NCI-H524 treated with DMSO at 0.1 percent for 48 hours (cell line): ENCODE measurements around the gene CPT1A.

Experiments used
- DNase-seq: peaks from one replicate; lab custom pipeline; 2025; lab: John Stamatoyannopoulos, UW

Gene CPT1A

DNA sequence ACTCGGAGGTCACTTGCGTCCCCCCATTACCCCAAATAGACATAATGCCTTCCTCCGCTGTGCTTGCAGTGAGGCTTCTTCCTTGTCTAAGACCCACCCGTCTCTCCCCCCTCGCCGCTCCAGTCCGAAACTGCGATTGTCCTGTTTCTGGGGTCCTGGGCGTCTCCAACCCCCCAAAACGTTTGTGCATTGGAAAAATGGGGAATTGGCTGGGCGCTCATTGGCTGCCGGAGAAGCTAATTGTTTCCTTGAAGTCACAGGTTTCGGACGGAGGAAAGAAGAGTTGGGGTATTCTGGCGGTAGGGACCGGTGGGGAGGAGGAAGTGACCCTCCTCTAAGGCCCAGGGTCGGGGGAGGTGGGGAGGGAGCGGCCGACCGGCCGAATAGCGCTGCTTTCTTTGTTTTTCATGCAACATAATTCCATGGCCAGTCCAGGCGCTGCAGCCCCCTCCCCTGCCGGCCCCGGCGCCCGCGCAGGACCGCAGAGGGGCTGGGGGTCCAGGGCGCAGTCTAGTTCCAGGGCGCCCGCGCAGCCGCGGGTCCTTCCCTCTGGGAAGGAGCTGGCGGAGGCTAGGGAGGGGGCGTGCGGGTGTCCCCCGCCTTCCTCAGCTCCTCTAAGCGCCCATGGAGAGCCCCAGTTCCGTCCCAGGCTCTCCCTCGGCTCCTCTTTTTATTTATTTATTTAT, 12.7 kb upstream of the CPT1A start:
- no peak for DNase-seq

DNA sequence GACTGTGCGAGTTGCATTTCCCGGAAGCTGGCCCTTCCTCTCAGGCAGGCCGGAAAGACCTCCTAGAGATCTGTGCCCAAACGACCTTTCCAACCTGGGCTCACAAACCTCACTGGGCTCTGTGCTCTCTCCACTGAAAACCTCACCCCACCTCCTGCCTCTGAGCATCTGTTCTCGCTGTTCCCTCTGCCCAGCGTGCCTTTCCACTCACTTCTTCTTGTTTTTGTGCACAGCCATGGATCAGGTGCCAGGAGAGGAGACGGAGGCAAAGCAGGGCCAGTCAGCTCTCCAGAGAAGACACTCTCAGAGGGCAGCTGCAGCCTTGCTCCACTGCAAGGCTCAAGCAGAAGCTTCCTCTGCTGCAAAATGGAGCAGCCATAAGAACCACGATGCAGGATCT, 10.9 kb upstream of the CPT1A start:
- no peak for DNase-seq

DNA sequence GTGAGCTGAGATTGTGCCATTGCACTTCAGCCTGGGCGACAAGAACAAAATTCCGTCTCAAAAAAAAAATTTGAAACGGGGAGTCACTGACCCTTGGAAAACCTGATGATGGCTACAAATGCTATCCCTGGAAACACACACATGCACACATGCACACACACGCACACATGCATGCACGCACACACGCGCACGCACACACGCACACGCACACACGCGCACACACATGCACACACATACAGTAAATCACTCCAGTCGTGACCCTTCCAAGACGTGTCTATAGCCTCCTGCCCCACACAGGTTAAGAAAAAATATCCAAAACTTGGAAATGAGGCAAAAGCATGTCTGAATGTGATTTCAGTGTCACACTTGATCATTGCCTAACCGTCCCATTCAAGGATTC, 6.7 kb upstream of the CPT1A start:
- no peak for DNase-seq

DNA sequence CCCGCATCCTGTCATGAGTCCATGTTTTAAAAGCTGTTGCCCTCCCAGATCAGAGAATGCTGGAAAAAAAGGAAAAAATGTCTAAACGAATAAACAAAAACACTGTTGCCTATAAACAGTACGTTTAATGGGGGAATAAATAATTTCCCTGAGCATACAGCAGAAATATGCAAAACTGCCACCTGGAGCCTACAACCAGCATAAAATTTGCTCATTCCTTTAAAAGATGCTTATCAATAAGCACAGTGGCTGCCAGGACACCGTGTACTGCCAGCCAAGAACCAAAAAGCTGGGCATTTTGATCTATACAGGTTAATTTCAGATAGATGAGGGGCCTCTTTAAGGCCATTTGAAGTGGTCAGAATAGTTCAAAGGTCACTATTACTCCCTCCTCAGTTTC, 5.7 kb upstream of the CPT1A start:
- DNase-seq = no peak

DNA sequence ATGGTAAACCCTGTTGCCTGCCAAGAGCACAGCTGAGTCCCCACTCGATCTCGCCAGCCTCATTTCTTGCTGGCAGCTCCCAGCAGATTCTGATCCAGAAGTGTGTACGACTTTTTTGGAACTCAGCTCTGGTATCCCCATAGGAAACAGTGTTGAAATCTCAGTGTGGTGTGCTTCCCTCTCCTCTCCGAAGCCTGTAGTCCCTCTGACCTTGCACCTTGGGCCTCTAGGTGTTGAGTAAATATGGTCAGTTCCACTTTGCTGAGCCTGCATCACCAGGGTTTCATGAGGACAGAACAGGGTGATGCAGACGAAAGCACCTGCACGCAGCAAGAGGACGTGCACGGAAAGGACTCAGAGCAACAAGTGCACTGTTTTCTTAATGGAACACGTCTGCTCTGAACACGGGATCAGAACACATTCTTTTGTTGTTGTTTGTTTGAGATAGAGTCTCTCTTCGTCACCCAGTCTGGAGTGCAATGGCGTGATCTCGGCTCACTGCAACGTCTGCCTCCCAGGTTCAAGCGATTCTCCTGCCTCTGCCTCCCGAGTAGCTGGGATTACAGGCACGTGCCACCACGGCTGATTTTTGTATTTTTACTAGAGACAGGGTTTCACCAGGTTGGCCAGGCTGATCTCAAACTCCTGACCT, 3.8 kb upstream of the CPT1A start:
- no peak for DNase-seq

DNA sequence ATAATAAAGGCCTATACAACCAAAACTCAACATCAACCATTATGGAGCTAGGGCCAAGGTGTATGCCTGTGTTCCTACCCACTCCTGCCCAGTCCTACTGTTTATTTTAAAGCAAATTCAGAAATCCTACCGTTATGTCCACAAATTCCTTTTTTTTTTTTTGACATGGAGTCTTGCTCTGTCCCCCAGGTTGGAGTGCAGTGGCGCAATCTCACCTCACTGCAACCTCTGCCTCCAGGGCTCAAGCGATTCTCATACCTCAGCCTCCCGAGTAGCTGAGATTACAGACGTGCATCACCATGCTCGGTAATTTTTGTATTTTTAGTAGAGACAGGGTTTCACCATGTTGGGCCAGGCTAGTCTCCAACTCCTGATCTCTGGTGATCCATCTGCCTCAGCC, 3.1 kb upstream of the CPT1A start:
- no peak for DNase-seq

DNA sequence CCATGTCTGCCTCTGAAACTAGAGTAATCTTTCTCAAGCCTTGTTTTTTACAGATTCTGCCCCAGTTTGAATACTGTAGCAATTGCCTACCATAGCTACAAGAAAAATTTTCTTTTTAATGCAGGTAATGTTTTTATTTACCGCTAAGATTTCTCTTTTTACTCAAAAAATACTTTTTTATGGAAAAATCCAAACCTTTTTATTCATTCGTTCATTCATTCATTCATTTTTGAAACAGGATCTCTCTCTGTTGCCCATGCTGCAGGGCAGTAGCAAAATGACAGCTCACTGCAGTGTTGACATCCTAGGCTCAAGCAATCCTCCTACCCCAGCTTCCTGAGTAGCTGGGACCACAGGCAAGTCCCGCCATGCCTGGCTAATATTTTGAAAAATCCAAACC, 2.7 kb upstream of the CPT1A start:
- DNase-seq = no peak

DNA sequence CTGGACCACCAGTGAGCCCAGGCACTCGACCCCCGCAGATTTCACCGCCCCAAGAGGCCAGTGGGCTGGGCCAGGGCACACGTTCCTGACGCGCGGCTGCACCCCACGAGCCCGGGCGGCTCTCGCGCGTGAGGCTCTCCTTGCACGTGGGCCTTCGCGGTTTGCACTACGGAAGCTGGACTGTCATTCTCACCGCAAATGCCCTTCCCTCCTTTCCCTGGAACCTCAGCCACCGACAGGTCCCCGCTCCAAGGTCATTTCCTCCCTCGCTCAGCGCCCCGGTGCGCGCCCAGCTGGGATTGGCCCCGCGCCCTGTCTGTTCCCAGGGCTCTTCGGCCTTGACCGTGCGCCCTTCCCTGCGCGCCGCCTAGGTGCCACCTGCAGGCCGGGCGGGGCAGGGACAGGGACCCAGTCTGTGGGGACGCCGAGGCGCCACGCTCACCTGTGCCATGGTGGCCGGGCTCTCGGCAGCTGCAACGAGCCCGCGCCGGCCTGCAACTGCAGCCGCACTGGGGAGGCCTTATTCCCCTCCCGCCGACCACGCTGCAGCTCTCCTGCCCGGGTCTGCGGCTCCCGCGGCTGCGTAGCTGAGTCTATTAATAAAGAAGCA, 2.1 kb upstream of the CPT1A start:
- DNase-seq = no peak

DNA sequence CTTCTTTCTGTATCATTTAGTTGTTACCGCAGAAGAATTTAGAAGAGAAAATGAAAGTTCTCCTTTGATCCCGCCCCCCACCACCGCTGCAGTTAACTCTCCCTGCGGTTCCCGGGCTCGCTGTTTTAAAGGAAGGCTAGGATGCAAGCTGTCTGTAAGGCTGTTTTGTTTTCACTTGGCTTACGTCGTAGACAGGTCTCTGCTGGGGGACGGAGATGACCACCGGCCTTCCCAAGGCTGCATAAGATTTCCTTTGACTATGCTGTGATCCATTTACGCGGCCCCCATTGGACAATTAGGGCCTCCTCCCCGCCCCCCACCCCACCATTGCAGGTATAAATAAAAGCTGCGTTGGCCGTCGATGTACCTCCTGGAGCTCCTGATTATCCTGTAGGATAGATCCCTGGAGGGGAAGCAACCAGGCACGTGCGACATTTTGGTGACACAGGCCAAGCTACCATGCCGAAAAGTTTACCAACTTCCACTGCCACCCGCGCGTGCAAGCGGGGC, 1.4 kb upstream of the CPT1A start:
- no peak for DNase-seq

DNA sequence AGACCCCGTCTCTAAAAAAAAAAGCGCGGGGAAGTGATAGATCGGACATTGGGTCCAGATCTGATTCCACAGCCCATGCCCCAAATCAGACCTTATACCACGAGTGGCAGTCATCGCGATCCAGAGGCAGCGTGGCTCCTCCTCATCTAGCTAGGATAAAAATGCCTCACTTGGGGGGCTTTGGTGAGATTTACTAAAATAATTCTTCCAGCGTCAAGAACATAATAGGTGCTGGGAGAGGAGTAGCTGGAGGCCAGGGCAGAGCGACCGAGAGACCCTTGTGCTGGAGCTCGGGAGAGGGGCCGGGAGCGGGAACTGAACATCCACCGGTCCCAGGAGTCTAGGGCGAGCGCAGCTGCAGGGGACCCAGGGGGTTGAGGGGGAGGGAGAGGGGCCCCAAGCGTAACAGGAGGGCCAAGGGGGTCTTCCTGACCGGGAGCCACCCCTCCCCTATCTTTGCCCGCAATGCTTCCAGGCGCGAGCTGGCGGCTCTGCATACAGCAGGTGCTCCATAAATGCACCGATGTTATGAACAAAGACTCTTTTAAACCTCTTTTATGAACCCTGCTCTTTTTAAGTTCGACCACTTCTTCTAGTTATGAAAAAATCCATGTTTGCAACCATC, 823 bp upstream of the CPT1A start:
- DNase-seq = no peak

DNA sequence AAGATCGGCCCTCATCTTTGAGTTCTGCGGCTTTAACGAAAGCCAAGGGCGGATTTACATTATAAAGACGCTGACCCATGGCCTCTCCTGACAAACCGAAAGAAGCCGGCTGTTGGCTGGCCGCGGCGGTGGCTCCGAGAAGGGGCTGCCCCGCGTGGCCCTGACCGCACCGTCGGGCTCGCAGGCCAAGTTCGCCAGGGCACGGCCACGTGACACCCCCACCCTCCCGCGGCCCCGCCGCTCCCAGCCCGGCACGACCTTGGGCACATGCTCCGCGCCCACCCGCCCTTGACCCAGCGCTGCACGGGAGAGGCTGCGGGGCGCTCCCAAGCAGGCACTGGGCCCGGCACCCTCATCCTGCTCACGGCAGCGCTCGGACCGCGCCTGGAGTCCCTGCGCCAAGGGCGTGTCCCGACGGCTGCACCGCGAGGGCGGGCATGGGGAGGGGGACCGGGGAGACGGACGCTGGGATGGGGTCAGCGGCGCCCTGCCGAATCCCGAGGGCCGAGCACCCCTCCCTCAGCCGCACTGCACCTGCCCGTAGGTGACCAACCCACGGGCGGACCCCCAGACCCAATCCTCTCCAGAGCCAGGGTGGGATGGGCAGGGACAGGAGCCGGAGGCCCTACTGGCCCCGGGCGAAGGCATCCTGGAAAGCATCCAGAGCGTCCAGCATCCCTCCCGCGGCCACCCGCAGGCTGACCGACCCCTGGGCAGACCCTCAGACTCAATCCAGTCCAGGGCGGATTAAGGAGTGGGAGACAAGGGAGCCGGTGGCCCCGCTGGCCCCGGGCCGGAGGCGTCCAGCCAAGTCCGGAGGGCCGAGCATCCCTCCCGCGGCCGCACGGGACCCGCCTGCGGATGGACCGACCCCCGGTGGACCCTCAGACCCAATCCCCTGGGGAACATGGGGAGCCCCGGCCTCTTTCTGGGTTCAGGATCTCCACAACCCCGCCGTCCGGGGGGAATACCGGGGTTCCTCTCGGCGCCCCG, 759 bp downstream of the CPT1A start:
- no peak for DNase-seq

DNA sequence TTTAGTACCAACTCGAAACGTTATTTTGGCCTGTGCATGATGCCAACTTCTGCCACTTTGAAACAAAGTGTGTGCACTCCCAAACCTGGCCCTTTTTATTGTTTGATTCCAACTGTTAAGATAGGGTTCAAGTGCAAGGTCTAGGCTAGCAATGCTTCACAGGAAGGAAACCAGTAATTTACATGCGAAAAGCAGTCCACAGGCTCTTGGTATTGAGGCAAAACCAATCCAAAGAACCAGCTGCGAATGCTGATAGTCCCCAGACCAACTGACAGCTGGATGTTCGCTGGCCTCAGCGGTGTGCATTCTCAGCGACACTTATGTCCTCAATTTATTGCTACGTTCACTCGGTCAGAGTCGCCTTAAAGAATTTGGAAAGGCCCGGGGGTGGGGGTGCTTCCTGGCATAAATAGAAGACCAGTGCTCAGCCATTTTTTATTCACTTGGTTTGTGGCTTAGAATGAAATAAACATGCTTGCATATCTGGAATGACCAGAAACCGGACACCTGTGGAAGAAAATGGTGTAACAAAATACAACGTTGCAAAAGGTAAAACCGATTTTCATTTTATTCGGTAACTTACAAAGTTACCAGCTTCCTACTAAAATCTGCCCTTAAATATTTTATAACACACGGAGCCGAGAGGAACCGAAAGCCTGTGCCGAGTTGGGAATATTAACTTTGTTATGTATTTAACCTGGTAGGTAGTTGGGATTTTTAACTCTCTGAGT, 1.6 kb downstream of the CPT1A start:
- no peak for DNase-seq

DNA sequence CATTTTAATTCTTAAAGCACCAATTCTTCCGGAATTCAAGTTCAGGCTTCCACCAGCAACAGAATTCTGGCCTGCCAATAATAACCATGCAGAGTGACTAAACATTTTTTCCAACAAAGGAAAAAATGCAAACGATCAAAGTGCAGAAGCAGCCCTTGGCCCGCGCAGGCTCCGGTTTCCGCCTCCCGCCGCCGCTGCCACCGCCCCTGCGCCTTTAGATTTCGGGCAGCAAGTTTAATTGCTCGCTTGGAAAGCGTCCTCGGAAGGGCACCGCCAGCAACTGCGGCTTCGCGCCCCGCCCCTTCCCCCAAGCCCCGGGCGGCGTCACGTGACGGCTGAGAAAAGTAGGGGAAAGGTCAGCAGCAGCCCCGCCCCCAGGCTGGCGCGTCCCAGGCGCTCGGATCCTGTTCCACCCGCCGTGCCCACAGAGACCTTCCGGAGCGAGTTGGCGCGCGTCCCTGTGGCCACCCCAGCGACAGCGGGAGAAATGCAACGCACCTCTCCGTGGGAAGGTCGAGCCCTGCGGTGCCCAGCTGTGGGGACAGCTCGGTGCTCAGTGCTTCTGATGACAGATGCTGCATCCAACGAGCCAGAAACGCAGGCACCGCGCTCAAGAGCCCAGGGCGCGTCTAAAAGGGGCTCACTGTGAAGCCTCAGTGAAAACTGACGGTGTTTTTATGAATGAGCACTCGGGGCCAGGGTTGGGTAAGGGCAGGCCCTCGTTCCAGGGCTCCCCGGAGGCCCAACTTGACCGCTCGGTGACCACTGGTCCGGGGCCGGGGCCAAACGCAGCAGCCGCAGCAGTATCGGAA, 2.5 kb downstream of the CPT1A start:
- DNase-seq = peak; percentile 62

DNA sequence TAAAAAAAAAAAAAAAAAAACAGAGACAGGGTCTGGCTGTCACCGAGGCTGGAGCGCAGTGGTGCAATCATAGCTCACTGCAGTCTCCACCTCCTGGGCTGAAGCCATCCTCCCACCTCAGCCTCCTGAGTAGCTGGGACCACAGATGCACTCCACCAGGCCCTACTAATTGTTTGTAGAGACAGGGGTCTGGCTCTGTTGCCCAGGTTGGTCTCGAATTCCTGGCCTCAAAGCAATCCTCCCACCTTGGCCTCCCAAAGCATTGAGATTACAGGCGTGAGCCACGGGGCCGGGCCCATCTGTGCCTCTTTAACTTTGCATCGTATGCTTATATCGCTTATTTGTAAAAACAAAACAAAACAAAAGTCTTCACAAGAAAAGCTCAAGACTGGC, 3.1 kb downstream of the CPT1A start:
- DNase-seq = no peak

DNA sequence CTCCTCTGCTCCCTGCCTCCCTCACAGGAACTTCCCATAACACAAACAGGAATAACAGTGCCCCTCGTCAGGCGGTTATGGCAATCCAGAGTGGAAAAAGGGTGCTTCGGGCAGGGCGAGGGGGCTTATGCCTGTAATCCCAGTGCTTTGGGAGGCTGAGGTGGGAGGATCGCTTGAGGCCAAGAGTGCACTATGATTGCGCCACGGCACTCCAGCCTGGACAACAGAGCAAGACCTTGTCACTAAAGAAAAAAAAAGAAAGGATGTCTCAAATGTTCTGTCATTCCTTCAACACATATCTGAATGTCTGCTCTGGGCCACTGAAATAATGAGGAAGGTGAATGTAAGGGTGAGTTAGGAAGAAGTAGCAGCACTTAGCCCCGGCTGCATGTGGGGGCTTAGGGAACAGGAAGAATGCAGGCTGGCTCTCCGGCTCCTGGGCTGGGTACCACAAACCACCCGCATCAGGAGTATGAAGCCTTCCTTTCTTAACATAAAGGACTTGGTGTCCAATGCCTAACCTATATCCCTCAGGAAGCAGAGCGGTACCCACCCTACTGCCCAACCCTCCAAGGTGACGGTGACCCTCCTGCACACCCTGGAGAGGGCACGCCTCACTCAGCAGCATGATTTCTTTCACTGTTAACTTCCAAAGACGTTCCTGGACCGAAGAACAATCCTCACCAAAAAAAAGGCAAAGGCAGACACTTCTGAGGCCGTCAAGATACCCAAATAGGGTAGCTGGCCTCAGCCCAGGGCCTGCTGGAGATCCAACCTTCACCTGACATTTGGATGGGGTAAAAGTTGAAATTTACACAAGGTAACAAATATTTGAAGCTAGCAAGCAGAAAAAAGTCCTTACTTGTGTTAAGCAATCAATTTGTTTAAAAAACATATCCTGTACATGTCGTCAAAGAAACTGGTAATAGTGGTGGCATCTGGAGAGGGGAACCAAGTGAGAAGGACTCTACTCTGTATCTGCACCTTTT, 3.8 kb downstream of the CPT1A start:
- no peak for DNase-seq

DNA sequence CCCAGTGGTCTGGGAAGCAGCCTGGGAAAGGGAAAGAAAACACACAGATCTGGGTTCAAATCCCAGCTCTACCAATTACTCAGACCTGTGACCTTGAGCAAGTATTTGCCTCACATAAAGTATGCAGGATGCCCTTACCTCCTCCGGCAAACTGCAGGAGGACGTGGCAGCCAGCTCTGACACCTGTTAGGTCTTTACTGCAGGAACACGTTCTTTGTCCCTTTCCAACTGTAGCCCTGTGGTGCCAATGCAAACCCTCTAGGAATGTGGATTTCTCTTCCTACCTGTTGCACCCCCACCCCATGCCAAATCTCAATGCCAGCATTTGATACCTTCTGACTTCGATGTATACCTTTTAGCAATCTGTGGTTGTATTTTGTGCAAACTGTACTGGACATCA, 6.0 kb downstream of the CPT1A start:
- no peak for DNase-seq

DNA sequence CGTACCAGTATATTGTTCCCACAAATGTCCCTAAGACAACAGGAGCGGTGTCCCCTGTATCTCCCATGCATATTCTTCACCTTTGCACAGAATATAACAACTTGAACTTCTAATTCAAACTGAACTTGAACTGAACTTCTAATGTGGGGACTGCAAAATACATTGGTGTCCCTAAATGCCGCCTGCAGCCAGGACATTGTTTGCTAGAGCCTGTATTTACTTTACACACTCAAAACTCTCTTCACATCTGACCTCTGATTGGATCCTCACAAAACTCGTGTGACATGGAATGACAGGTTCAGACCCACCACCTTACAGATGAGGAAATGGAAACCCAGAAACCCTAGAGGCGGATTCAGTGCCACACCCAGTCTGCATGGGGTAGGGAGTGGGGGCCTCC, 6.4 kb downstream of the CPT1A start:
- no peak for DNase-seq

DNA sequence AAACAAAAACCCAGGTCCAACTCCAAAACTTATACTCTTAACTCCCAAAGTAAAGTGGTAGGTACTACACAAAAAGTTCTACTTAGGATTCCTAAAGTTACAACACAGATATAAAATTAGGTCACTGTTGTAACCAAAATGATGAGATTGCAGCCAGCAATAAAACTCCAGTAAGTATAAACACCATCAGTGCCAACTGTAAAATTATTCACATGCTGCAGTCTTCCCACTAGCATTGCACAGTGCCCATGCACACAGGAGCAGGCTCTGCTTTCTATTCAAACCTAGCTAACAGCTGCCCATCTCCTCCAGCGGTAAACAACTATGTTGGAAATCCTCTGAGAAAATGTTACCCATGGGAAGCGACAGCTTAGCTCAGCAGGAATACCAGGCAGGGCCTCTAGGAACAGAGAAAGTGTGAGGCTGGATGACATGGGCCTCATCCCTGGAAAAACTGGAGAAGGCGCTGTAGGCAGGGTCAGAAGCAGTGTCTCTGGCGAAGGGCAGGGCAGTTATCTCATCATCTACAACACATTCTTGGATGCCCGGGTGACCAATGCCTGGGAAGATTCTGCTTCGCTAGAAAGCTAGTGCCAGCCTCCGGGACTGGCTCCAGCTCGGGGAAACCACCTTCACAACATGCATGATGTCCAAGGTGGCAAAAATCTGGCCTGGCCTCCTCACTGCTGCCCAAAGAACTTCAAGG, 9.1 kb downstream of the CPT1A start:
- DNase-seq = no peak
